ENCODE data around the gene ONECUT3. TPM values are rescaled to one million over a fixed set of nuclear protein-coding genes. Genes with fewer than 3 reads are reported as not detected.

Gene ONECUT3
- total and polyA plus RNA-seq, 10 of the 15 experiments (the other 5 are each of a cell fraction or from before 2014, with no cell fraction given): not detected

DNA sequence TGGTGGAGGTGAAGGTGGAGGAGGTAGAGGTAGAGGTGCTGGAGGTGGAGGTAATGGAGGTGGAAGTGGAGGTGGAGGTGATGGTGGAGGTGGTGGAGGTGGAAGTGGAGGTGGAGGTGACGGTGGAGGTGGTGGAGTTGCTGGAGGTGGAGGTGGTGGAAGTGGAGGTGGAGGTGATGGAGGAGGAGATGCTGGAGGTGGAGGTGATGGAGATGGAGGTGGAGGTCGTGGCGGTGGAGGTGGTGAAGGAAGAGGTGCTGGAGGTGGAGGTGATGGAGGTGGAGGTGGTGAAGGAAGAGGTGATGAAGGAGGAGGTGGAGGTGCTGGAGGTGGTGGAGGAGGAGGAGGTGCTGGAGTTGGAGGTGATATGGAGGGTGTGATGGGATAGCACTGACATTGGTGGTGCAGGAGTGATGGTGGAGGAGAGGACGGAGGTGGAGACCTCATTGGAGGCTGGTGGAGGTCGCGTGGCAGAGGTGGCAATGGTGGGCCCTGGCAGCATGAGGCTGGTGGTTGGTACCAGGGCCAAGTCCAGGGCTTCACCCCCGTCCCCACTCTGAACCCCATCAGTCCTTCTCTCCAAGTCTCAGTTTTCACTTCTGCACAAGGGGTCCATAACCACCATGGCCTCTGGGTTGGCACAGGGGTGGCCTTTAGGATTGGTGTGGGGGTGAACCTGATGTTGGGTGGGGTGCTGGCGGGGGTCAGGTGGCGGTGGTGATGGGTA, 15.8 kb downstream of the ONECUT3 start:
- Histone ChIP-seq H3K79me2 (ENCODE audit: control insufficient read depth, insufficient read depth, low read length) (no peaks in the 10 kb centered on the region), H3K9ac (ENCODE audit: control insufficient read depth, insufficient read depth, low read length) (no peak overlapping the region), H4K20me1 (ENCODE audit: control insufficient read depth, insufficient read depth) (no peaks in the 10 kb centered on the region), H3K9me3 (replicated peaks; ENCODE audit: control insufficient read depth, insufficient read depth, low read length) (peaks cover 6% of the 10 kb centered on the region), H3K4me3 (no peak overlapping the region), H3K27ac (ENCODE audit: control insufficient read depth, insufficient read depth) (no peak overlapping the region), H3K4me2 (ENCODE audit: control insufficient read depth, insufficient read depth) (no peak overlapping the region), H2AFZ (ENCODE audit: control insufficient read depth, low read depth, low read length) (no peak overlapping the region), H3K27me3 (replicated peaks in 1 of 2; ENCODE audit: control insufficient read depth in 2 of 2, insufficient read depth in 2 of 2, low read length in 1 of 2) (peaks cover 6 to 10% of the 10 kb centered on the region in 2 experiments; a peak in 3 of 4 replicates), H3K36me3 (ENCODE audit: control insufficient read depth in 2 of 2, insufficient read depth in 2 of 2, low read length in 1 of 2) (no peaks in the 10 kb centered on the region), H3K4me1 (ENCODE audit: control insufficient read depth, insufficient read depth, low read length) (no peaks in the 10 kb centered on the region)
- ChIA-PET CTCF (interaction anchor here (1.0 to 4.8 kb wide), 3 partner anchors 13 to 222 kb away, joined by 3 to 57 read pairs (median 24); no protein-coding TSS in a partner anchor), POLR2A (no interaction called here), RAD21 (ENCODE audit: unreplicated experiment) (interaction anchor here (2.6 kb wide), 1 partner anchor 223 kb away, joined by 7 read pairs; no protein-coding TSS in a partner anchor), SMC1A (ENCODE audit: uncharacterized antibody, unreplicated experiment) (no interaction called here)
- BruUV-seq (replicated peaks): no TSS peak
- TF ChIP-seq POLR2A (IDR thresholded peaks at IDR 0.05; ENCODE audit: low read depth, low read length) (no peak), ZNF24 (IDR thresholded peaks at IDR 0.05) (no peak), RFX5 (IDR thresholded peaks at IDR 0.05; ENCODE audit: low read depth, low read length) (no peak), STAT3 (IDR thresholded peaks at IDR 0.05; ENCODE audit: low read depth, low read length) (no peak), MYB (IDR thresholded peaks at IDR 0.05; ENCODE audit: borderline replicate concordance, low read depth, low read length) (no peak), GATAD2B (conservative IDR thresholded peaks at IDR 0.05; ENCODE audit: low read depth) (no peak), BRCA1 (IDR thresholded peaks at IDR 0.05; ENCODE audit: low read depth, low read length) (no peak), ESRRA (IDR thresholded peaks at IDR 0.05; ENCODE audit: low read length) (no peak), NBN (IDR thresholded peaks at IDR 0.05) (no peak), ATF7 (IDR thresholded peaks at IDR 0.05; ENCODE audit: low read depth) (no peak), JUNB (IDR thresholded peaks at IDR 0.05) (no peak), CBFB (IDR thresholded peaks at IDR 0.05; ENCODE audit: low read depth) (no peak), EZH2 (IDR thresholded peaks at IDR 0.05; ENCODE audit: borderline replicate concordance, control insufficient read depth, low read depth, low read length) (no peak), SMARCA5 (IDR thresholded peaks at IDR 0.05) (no peak), HDAC6 (IDR thresholded peaks at IDR 0.05; ENCODE audit: unreplicated experiment) (no peak)
- FAIRE-seq: no peak
- intact Hi-C loops (cut with micrococcal nuclease; ENCODE audit: unreplicated experiment): loop anchor here (5.0 kb wide), 1 partner anchor 222 kb away; no protein-coding TSS in a partner anchor
- no peak for DNase-seq (ENCODE audit: low read depth, low spot score)
- ATAC-seq: no peak
- 50% methylated on average over 9 of the region's 9 CpGs for WGBS (ENCODE audit: insufficient coverage, insufficient replicate concordance, low lambda C conversion rate, missing lambda C conversion rate)
- in situ Hi-C loops (cut with MboI): loop anchor here (5.0 to 10.0 kb wide), 2 partner anchors 97 to 224 kb away; no protein-coding TSS in a partner anchor
